A549 (cell line): Measurements from ENCODE around the gene CCR5. TPM values are rescaled to one million over a fixed set of nuclear protein-coding genes. Genes with fewer than 3 reads are reported as not detected.

Experiments used
- ATAC-seq, 2 experiments: fragments of 200-7000 bp in 1 of 2; fragments of >200 bp in 1 of 2; cut with Nextera tagmentation in 1 of 2; cut with Tn5 transposase in 1 of 2; 3 replicates each; pipeline versions ENCODE4 v1.8.0 to v1.9.1; 2018 to 2020; ENCODE audit warnings: mild to moderate bottlenecking in 1 of 2, moderate library complexity in 1 of 2
- CTCF ChIA-PET: fragments of 300-600 bp; sonication (Branson Sonifier 250); formaldehyde crosslinking; extraction: SDS; loops from one replicate; lab custom pipeline; 2021; ENCODE audit warnings: antibody characterized with exemption, inconsistent platforms; lab: Yijun Ruan, JAX
- POLR2A ChIA-PET: fragments of 350-600 bp; formaldehyde crosslinking; extraction: SDS; loops from one replicate; lab custom pipeline; 2021; ENCODE audit warnings: antibody characterized with exemption, inconsistent platforms; lab: Yijun Ruan, JAX
- DNase-seq, 2 experiments: peaks; one replicate each; pipeline versions ENCODE4 v3.0.0 to v3.0.0-alpha.2; 2011 to 2016; ENCODE audit warnings: low read depth in 1 of 2, low spot score in 1 of 2
- FAIRE-seq: peaks from 2 replicates; lab custom pipeline; 2011; peaks lifted over from hg19 to GRCh38; lab: Jason Lieb, UNC
- H3K27ac ChIP-seq, 2 experiments: fragments of >200 bp; sonication (Bioruptor Twin); formaldehyde crosslinking; 3 replicates each; pipeline ENCODE4 v1.5.1; 2016 to 2017
- H3K4me1 ChIP-seq: fragments of >200 bp; sonication (Bioruptor Twin); formaldehyde crosslinking; 3 replicates; pipeline ENCODE4 v1.6.1; 2016
- H3K4me2 ChIP-seq: fragments of >200 bp; sonication (Bioruptor Twin); formaldehyde crosslinking; 3 replicates; pipeline ENCODE4 v1.6.1; 2016
- H3K4me3 ChIP-seq: fragments of >200 bp; sonication (Bioruptor Twin); formaldehyde crosslinking; 3 replicates; pipeline ENCODE4 v1.5.1; 2016
- H3K9me3 ChIP-seq: fragments of >200 bp; sonication (Bioruptor Twin); formaldehyde crosslinking; 3 replicates; pipeline ENCODE4 v1.6.1; 2016
- BHLHE40 ChIP-seq: IDR thresholded peaks from 2 replicates; pipeline ENCODE4 v1.6.1; 2012; ENCODE audit warnings: low read depth, low read length, inconsistent platforms
- CBX8 ChIP-seq: fragments of 200-600 bp; sonication (generic); IDR thresholded peaks from 2 replicates; pipeline ENCODE4 v1.6.1; 2016
- CEBPB ChIP-seq, 2 experiments: fragments of >200 bp in 1 of 2; sonication (Bioruptor Twin) in 1 of 2; formaldehyde crosslinking in 1 of 2; IDR thresholded peaks; 2 replicates each; pipeline ENCODE4 v1.6.1; 2012 to 2016
- CHD2 ChIP-seq: fragments of 150-350 bp; IDR thresholded peaks from 2 replicates; pipeline ENCODE4 v1.6.1; 2014; ENCODE audit warnings: low read length; ENCODE audit not compliant: partially characterized antibody
- CHD4 ChIP-seq: fragments of 200-600 bp; sonication (generic); IDR thresholded peaks from 2 replicates; pipeline ENCODE4 v1.6.1; 2016; ENCODE audit warnings: antibody characterized with exemption, mild to moderate bottlenecking, borderline replicate concordance
- EHF ChIP-seq: fragments of 250-450 bp; sonication (Bioruptor Pico); IDR thresholded peaks from 2 replicates; pipeline ENCODE4 v1.5.0; 2020; ENCODE audit warnings: mild to moderate bottlenecking
- EP300 ChIP-seq, 2 experiments: fragments of >200 bp; sonication (Bioruptor Twin); formaldehyde crosslinking; IDR thresholded peaks; 2 replicates in 1 of 2; 3 replicates in 1 of 2; pipeline ENCODE4 v1.6.1; 2016 to 2017
- ESRRA ChIP-seq: fragments of 150-350 bp; IDR thresholded peaks from 2 replicates; pipeline ENCODE4 v1.6.1; 2014; ENCODE audit warnings: mild to moderate bottlenecking, low read length, borderline replicate concordance
- FOSL2 ChIP-seq, 2 experiments: fragments of 450-650 bp in 1 of 2; fragments of >200 bp in 1 of 2; sonication (Bioruptor Twin) in 1 of 2; formaldehyde crosslinking; IDR thresholded peaks; 2 replicates each; pipeline versions ENCODE4 v1.5.0 to v1.6.1; 2016 to 2020; ENCODE audit warnings: mild to moderate bottlenecking in 1 of 2, moderate library complexity in 1 of 2
- JUN ChIP-seq, 2 experiments: fragments of >200 bp; sonication (Bioruptor Twin); formaldehyde crosslinking; IDR thresholded peaks; 2 replicates in 1 of 2; 3 replicates in 1 of 2; pipeline ENCODE4 v1.6.1; 2016 to 2017
- JUNB ChIP-seq: fragments of >200 bp; sonication (Bioruptor Twin); formaldehyde crosslinking; IDR thresholded peaks from 2 replicates; pipeline ENCODE4 v1.6.1; 2016
- KDM1A ChIP-seq: fragments of 200-600 bp; sonication (generic); IDR thresholded peaks from 2 replicates; pipeline ENCODE4 v1.6.1; 2016; ENCODE audit warnings: low read depth, mild to moderate bottlenecking
- KDM5A ChIP-seq: fragments of 200-600 bp; sonication (generic); IDR thresholded peaks from 2 replicates; pipeline ENCODE4 v1.6.1; 2016; ENCODE audit warnings: antibody characterized with exemption, mild to moderate bottlenecking
- MYC ChIP-seq: IDR thresholded peaks from 2 replicates; pipeline ENCODE4 v1.6.1; 2012; ENCODE audit warnings: mild to moderate bottlenecking, inconsistent platforms, low read length, improper control_type of control experiment, borderline replicate concordance
- NFE2L2 ChIP-seq: fragments of 150-350 bp; conservative IDR thresholded peaks from 2 replicates; pipeline ENCODE4 v1.6.1; 2014; ENCODE audit warnings: low read length
- NPAS2 ChIP-seq: fragments of 250-450 bp; sonication (Bioruptor Pico); IDR thresholded peaks from 2 replicates; pipeline ENCODE4 v1.8.0; 2022; ENCODE audit warnings: mild to moderate bottlenecking, moderate library complexity, borderline replicate concordance
- NR3C1 ChIP-seq: fragments of >200 bp; sonication (Bioruptor Twin); formaldehyde crosslinking; IDR thresholded peaks from 3 replicates; pipeline ENCODE4 v1.6.1; 2017
- POLR2AphosphoS2 ChIP-seq: conservative IDR thresholded peaks from 2 replicates; pipeline ENCODE4 v1.6.1; 2012; ENCODE audit warnings: low read length, improper control_type of control experiment, inconsistent platforms
- RAD21 ChIP-seq, 2 experiments: fragments of >200 bp in 1 of 2; sonication (Bioruptor Twin) in 1 of 2; formaldehyde crosslinking in 1 of 2; IDR thresholded peaks in 1 of 2; conservative IDR thresholded peaks in 1 of 2; 2 replicates in 1 of 2; 3 replicates in 1 of 2; pipeline ENCODE4 v1.6.1; 2012 to 2018; ENCODE audit warnings: inconsistent platforms in 1 of 2
- RFX5 ChIP-seq: fragments of 450-650 bp; IDR thresholded peaks from 2 replicates; pipeline ENCODE4 v1.7.1; 2014; ENCODE audit warnings: antibody characterized with exemption, mild to moderate bottlenecking, moderate library complexity
- SMC3 ChIP-seq: fragments of >200 bp; sonication (Bioruptor Twin); formaldehyde crosslinking; IDR thresholded peaks from 3 replicates; pipeline ENCODE4 v1.6.1; 2018; ENCODE audit warnings: inconsistent platforms
- SREBF2 ChIP-seq: fragments of 450-650 bp; IDR thresholded peaks from 2 replicates; pipeline ENCODE4 v1.6.1; 2014; ENCODE audit warnings: mild to moderate bottlenecking, moderate library complexity
- TP53 ChIP-seq: fragments of 250-450 bp; sonication (Bioruptor Pico); IDR thresholded peaks from 2 replicates; pipeline ENCODE4 v1.5.0; 2021; ENCODE audit warnings: mild to moderate bottlenecking, moderate library complexity
- WGBS: methylation state at CpG from one replicate; pipeline ENCODE4 v1.1.6; 2017; ENCODE audit errors: missing lambda C conversion rate; 5-methylcytosine and 5-hydroxymethylcytosine counted together
- polyA plus RNA-seq, 4 experiments: library from polyadenylated mRNA; depleted of rRNA in 3 of 4; stranded (reverse); fragments of >200 nt; fragmentation: RNase III in 1 of 4; extraction: RNeasy Plus Mini Kit Qiagen cat#74134 plus additional on column Dnase treatment in 1 of 4; gene quantifications; 2 replicates in 3 of 4; 3 replicates in 1 of 4; pipeline ENCODE4 v1.2.3, GENCODE V29; 2011 to 2017
- TF ChIP-seq, protein P1 (sequence below): fragments of >200 bp; sonication (Bioruptor Twin); formaldehyde crosslinking; IDR thresholded peaks from 2 replicates; pipeline ENCODE4 v1.6.1; 2016
- TF ChIP-seq, protein P2 (sequence below): fragments of 250-450 bp; sonication (Bioruptor Pico); IDR thresholded peaks from 2 replicates; pipeline ENCODE4 v1.5.0; 2020; ENCODE audit warnings: low read depth, mild to moderate bottlenecking, moderate library complexity
- TF ChIP-seq, protein P3 (sequence below): IDR thresholded peaks from 2 replicates; pipeline ENCODE4 v1.6.1; 2012; ENCODE audit warnings: low read depth, borderline replicate concordance
- TF ChIP-seq, protein P4 (sequence below): fragments of 450-650 bp; IDR thresholded peaks from 2 replicates; pipeline ENCODE4 v1.6.1; 2014; ENCODE audit warnings: antibody characterized with exemption
- TF ChIP-seq, protein P5 (sequence below): IDR thresholded peaks from 2 replicates; pipeline ENCODE4 v1.6.1; 2012

Gene CCR5
- polyA plus RNA-seq, 2 of the 4 experiments (the other 2 are of a cell fraction), result not detected

DNA sequence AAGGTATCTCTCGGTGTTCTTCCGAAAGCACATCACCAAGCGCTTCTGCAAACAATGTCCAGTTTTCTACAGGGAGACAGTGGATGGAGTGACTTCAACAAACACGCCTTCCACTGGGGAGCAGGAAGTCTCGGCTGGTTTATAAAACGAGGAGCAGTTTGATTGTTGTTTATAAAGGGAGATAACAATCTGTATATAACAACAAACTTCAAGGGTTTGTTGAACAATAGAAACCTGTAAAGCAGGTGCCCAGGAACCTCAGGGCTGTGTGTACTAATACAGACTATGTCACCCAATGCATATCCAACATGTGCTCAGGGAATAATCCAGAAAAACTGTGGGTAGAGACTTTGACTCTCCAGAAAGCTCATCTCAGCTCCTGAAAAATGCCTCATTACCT is 12.3 kb upstream of the CCR5 start:
- ChIA-PET POLR2A (no interaction called here), CTCF (no interaction called here)
- FAIRE-seq (no peak), ATAC-seq (no peak), DNase-seq (no peak)
- Histone ChIP-seq H3K4me3 (no peak overlapping the region), H3K4me2 (no peak overlapping the region), H3K27ac (no peak overlapping the region), H3K9me3 (no peaks in the 10 kb centered on the region), H3K4me1 (no peaks in the 10 kb centered on the region)
- TF ChIP-seq CEBPB (IDR thresholded peaks at IDR 0.05) (no peak), POLR2AphosphoS2 (no peak), CHD4 (no peak), EHF (no peak), FOSL2 (IDR thresholded peaks at IDR 0.05) (no peak), FOSL2 (CRISPR knock-in tag; IDR thresholded peaks at IDR 0.05) (no peak), SREBF2 (no peak)
- TF ChIP-seq, protein P1, sequence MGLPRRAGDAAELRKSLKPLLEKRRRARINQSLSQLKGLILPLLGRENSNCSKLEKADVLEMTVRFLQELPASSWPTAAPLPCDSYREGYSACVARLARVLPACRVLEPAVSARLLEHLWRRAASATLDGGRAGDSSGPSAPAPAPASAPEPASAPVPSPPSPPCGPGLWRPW, result no peak
- 40% methylated on average over 6 of the region's 6 CpGs for WGBS

DNA sequence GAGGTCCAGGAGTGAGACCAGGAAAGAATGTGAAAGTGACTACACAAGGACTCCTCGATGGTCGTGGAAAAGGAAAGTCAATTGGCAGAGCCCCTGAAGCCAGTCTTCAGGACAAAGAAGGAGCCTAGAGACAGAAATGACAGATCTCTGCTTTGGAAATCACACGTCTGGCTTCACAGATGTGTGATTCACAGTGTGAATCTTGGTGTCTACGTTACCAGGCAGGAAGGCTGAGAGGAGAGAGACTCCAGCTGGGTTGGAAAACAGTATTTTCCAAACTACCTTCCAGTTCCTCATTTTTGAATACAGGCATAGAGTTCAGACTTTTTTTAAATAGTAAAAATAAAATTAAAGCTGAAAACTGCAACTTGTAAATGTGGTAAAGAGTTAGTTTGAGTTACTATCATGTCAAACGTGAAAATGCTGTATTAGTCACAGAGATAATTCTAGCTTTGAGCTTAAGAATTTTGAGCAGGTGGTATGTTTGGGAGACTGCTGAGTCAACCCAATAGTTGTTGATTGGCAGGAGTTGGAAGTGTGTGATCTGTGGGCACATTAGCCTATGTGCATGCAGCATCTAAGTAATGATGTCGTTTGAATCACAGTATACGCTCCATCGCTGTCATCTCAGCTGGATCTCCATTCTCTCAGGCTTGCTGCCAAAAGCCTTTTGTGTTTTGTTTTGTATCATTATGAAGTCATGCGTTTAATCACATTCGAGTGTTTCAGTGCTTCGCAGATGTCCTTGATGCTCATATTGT is 10.8 kb upstream of the CCR5 start:
- H3K27ac ChIP-seq, result no peak overlapping the region
- no peak for FAIRE-seq
- H3K9me3 ChIP-seq, result no peaks in the 10 kb centered on the region; the same call in 2 of the 3 replicates
- H3K4me3 ChIP-seq, result no peak overlapping the region
- POLR2A ChIA-PET, result no interaction called here
- no peaks in the 10 kb centered on the region for H3K4me1 ChIP-seq
- 39% methylated on average over 11 of the region's 11 CpGs for WGBS
- no peak for DNase-seq
- no peak overlapping the region for H3K4me2 ChIP-seq
- TF ChIP-seq SMC3, result no peak
- TF ChIP-seq BHLHE40, result no peak
- TF ChIP-seq, protein P2, sequence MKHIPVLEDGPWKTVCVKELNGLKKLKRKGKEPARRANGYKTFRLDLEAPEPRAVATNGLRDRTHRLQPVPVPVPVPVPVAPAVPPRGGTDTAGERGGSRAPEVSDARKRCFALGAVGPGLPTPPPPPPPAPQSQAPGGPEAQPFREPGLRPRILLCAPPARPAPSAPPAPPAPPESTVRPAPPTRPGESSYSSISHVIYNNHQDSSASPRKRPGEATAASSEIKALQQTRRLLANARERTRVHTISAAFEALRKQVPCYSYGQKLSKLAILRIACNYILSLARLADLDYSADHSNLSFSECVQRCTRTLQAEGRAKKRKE (CRISPR knock-in tag), result no peak
- TF ChIP-seq JUN (IDR thresholded peaks at IDR 0.05), result no peak
- TF ChIP-seq KDM5A, result no peak
- TF ChIP-seq JUNB, result no peak
- no peak for TF ChIP-seq RAD21 (conservative IDR thresholded peaks at IDR 0.05 in 1 of 2, IDR thresholded peaks at IDR 0.05 in 1 of 2)
- TF ChIP-seq NPAS2 (CRISPR knock-in tag), result no peak
- TF ChIP-seq, protein P3, sequence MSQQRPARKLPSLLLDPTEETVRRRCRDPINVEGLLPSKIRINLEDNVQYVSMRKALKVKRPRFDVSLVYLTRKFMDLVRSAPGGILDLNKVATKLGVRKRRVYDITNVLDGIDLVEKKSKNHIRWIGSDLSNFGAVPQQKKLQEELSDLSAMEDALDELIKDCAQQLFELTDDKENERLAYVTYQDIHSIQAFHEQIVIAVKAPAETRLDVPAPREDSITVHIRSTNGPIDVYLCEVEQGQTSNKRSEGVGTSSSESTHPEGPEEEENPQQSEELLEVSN, result no peak
- CTCF ChIA-PET, result interaction anchor here (1.2 to 1.5 kb wide), 2 partner anchors 10 to 12 kb away, joined by 3 read pairs; partner anchors contain the start of gene CCR5
- no peak for ATAC-seq

DNA sequence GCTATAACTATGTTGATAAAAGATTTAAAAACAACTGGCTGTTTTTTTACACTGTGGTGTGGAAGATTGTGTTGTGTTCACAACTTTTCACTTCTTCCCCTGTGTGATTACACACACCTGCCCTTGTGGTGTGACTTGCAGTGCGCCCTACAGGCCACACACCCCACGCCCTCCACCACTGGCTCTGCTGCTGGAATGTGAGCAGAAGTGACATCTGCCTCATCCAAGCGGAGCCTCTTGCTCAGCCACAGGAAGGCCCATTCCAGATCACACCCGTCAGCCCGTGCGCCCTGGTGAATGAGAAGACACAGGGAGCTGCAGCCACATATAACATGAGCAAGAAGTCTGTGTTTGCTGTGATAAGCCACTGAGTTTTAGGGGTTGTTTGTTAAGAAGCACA is 9.8 kb upstream of the CCR5 start:
- H3K4me1 ChIP-seq, result no peaks in the 10 kb centered on the region
- CTCF ChIA-PET, result no interaction called here
- no peak overlapping the region for H3K4me3 ChIP-seq
- H3K27ac ChIP-seq, result no peak overlapping the region
- no peak overlapping the region for H3K4me2 ChIP-seq
- no peak for FAIRE-seq
- ATAC-seq, result no peak
- H3K9me3 ChIP-seq, result no peaks in the 10 kb centered on the region; the same call in 2 of the 3 replicates
- POLR2A ChIA-PET, result no interaction called here
- WGBS, result 45% methylated on average over 6 of the region's 6 CpGs
- no peak for DNase-seq
- no peak for TF ChIP-seq ESRRA
- TF ChIP-seq, protein P3, result no peak
- no peak for TF ChIP-seq NPAS2 (CRISPR knock-in tag)
- no peak for TF ChIP-seq NFE2L2
- TF ChIP-seq, protein P4, sequence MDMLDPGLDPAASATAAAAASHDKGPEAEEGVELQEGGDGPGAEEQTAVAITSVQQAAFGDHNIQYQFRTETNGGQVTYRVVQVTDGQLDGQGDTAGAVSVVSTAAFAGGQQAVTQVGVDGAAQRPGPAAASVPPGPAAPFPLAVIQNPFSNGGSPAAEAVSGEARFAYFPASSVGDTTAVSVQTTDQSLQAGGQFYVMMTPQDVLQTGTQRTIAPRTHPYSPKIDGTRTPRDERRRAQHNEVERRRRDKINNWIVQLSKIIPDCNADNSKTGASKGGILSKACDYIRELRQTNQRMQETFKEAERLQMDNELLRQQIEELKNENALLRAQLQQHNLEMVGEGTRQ, result no peak
- no peak for TF ChIP-seq EP300 (IDR thresholded peaks at IDR 0.05)
- no peak for TF ChIP-seq TP53 (CRISPR knock-in tag)
- no peak for TF ChIP-seq CHD2
- TF ChIP-seq NR3C1, result no peak
- TF ChIP-seq KDM1A, result no peak
- TF ChIP-seq, protein P5, sequence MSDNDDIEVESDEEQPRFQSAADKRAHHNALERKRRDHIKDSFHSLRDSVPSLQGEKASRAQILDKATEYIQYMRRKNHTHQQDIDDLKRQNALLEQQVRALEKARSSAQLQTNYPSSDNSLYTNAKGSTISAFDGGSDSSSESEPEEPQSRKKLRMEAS, result no peak
- no peak for TF ChIP-seq MYC
- TF ChIP-seq, protein P1, result no peak
- no peak for TF ChIP-seq RFX5
- no peak for TF ChIP-seq CBX8
- TF ChIP-seq CHD4, result no peak
